Smooth muscle cell (in vitro differentiated cells): ENCODE measurements around the gene CRELD1. TPM values are rescaled to one million over a fixed set of nuclear protein-coding genes. Genes with fewer than 3 reads are reported as not detected.

Experiments used
- DNase-seq: peaks from one replicate; lab custom pipeline; 2025; ENCODE audit not compliant: unreplicated experiment; lab: John Stamatoyannopoulos, UW
- H2AFZ ChIP-seq: fragments of 200-600 bp; sonication (generic); 2 replicates; pipeline ENCODE4 v1.6.0; 2016; ENCODE audit warnings: antibody characterized with exemption, low read depth, mild to moderate bottlenecking
- H3F3A ChIP-seq: fragments of 200-600 bp; sonication (generic); 2 replicates; pipeline ENCODE4 v1.6.0; 2017; ENCODE audit warnings: antibody characterized with exemption, low read depth
- H3K27ac ChIP-seq: fragments of 200-600 bp; sonication (generic); 2 replicates; pipeline ENCODE4 v1.5.1; 2016; ENCODE audit warnings: low read depth, mild to moderate bottlenecking
- H3K27me3 ChIP-seq: fragments of 200-600 bp; sonication (generic); 2 replicates; pipeline ENCODE4 v1.6.1; 2016; ENCODE audit warnings: low read depth, mild to moderate bottlenecking
- H3K36me3 ChIP-seq: fragments of 200-600 bp; sonication (generic); 2 replicates; pipeline ENCODE4 v1.5.1; 2016; ENCODE audit warnings: low read depth
- H3K4me1 ChIP-seq: fragments of 200-600 bp; sonication (generic); 2 replicates; pipeline ENCODE4 v1.5.1; 2016; ENCODE audit warnings: low read depth
- H3K4me2 ChIP-seq: fragments of 200-600 bp; sonication (generic); 2 replicates; pipeline ENCODE4 v1.6.0; 2016; ENCODE audit warnings: mild to moderate bottlenecking
- H3K4me3 ChIP-seq: fragments of 200-600 bp; sonication (generic); 2 replicates; pipeline ENCODE4 v1.5.1; 2016; ENCODE audit warnings: mild to moderate bottlenecking
- H3K79me2 ChIP-seq: fragments of 200-600 bp; sonication (generic); 2 replicates; pipeline ENCODE4 v1.6.0; 2016; ENCODE audit warnings: low read depth, mild to moderate bottlenecking
- H3K9ac ChIP-seq: fragments of 200-600 bp; sonication (generic); 2 replicates; pipeline ENCODE4 v1.6.0; 2016; ENCODE audit warnings: low read depth
- H3K9me3 ChIP-seq: fragments of 200-600 bp; sonication (generic); replicated peaks from 2 replicates; pipeline ENCODE4 v1.5.1; 2016; ENCODE audit warnings: low read depth
- H4K20me1 ChIP-seq: fragments of 200-600 bp; sonication (generic); 2 replicates; pipeline ENCODE4 v1.6.0; 2016; ENCODE audit warnings: low read depth
- WGBS: methylation state at CpG from one replicate; pipeline ENCODE4 v1.1.7; 2016; ENCODE audit warnings: low lambda C conversion rate; 5-methylcytosine and 5-hydroxymethylcytosine counted together
- polyA plus RNA-seq: library from polyadenylated mRNA; unstranded; fragments of >200 nt; fragmentation: Nextera tagmentation; extraction: Ambion mirVana; gene quantifications from 2 replicates; pipeline ENCODE4 v1.2.1, GENCODE V29; 2016
- total RNA-seq: library from RNA; depleted of rRNA; stranded (reverse); fragments of >200 nt; gene quantifications from 2 replicates; pipeline ENCODE4 v1.2.3, GENCODE V29; 2014
- TF ChIP-seq, protein P1 (sequence below): fragments of 200-600 bp; sonication (generic); IDR thresholded peaks from 2 replicates; pipeline ENCODE4 v1.5.1; 2017; ENCODE audit warnings: borderline replicate concordance, mild to moderate bottlenecking, antibody characterized with exemption; ENCODE audit not compliant: insufficient read depth, poor library complexity, severe bottlenecking

The CRELD1 gene
- total and polyA plus RNA-seq, 2 experiments from 2014 or later: 25.8 to 68.6 TPM

DNA sequence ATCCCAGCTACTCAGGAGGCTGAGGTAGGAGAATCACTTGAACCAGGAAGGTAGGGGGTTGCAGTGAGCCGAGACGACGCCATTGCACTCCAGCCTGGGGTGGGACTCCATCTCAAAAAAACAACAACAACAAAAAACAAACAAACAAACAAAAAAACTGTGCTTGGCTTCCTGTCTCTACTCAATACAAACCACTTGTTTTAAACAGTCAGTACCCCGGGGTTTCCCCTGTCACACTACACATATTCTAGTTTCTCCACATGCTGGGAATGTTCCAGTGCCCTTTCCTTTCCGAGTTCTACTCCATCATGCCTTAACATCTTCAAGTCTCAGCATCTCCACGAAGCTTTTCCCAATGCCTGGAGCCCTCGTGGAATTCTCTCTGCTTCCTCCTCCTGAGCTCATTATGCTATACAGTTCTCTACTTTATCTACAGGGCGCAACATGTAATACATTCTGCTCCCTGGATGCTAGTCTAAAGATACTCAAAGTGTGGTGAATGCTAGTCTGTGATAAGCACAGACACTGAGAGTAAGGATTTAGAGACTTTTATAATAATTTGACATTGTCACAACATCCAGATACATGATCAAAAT is 45.2 kb downstream of the CRELD1 start:
- DNase-seq: no peak
- H3K27ac ChIP-seq: peak overlapping the region; percentile 3
- H3K4me2 ChIP-seq: no peak overlapping the region
- peaks cover 10% of the 10 kb centered on the region for H3K79me2 ChIP-seq
- peaks cover 35% of the 10 kb centered on the region for H4K20me1 ChIP-seq
- no peaks in the 10 kb centered on the region for H3K27me3 ChIP-seq
- H3K9ac ChIP-seq: no peak overlapping the region
- H2AFZ ChIP-seq: no peak overlapping the region
- no peak overlapping the region for H3K4me3 ChIP-seq
- H3K9me3 ChIP-seq: no peaks in the 10 kb centered on the region
- no peaks in the 10 kb centered on the region for H3K4me1 ChIP-seq
- peaks cover 14% of the 10 kb centered on the region for H3F3A ChIP-seq
- WGBS: 98% methylated on average over 8 of the region's 8 CpGs
- H3K36me3 ChIP-seq: peaks cover 1% of the 10 kb centered on the region
- TF ChIP-seq, protein P1, sequence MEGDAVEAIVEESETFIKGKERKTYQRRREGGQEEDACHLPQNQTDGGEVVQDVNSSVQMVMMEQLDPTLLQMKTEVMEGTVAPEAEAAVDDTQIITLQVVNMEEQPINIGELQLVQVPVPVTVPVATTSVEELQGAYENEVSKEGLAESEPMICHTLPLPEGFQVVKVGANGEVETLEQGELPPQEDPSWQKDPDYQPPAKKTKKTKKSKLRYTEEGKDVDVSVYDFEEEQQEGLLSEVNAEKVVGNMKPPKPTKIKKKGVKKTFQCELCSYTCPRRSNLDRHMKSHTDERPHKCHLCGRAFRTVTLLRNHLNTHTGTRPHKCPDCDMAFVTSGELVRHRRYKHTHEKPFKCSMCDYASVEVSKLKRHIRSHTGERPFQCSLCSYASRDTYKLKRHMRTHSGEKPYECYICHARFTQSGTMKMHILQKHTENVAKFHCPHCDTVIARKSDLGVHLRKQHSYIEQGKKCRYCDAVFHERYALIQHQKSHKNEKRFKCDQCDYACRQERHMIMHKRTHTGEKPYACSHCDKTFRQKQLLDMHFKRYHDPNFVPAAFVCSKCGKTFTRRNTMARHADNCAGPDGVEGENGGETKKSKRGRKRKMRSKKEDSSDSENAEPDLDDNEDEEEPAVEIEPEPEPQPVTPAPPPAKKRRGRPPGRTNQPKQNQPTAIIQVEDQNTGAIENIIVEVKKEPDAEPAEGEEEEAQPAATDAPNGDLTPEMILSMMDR: no peak

DNA sequence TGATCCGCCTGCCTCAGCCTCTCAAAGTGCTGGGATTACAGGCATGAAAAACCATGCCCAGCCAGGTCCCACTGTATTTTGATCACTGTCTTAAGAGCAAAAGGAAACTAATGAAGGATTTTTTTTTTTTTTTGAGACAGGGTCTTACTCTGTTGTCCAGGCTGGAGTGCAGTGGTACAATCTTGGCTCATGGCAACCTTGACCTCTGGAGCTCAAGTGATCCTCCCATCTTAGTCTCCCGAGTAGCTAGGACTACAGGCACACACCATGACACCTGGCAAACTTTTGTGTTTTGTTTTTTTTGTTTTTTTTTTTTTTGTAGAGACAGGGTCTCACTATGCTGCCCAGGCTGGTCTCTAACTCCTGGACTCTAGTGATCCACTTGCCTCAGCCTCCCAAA is 46.6 kb downstream of the CRELD1 start:
- Histone ChIP-seq H3K4me3 (no peak overlapping the region), H3K4me2 (no peak overlapping the region), H2AFZ (no peak overlapping the region), H4K20me1 (peaks cover 35% of the 10 kb centered on the region), H3K9ac (no peak overlapping the region), H3K36me3 (no peaks in the 10 kb centered on the region), H3K27me3 (no peaks in the 10 kb centered on the region), H3K79me2 (peaks cover 21% of the 10 kb centered on the region), H3K27ac (no peak overlapping the region), H3F3A (peaks cover 14% of the 10 kb centered on the region), H3K4me1 (peaks cover 1% of the 10 kb centered on the region), H3K9me3 (no peaks in the 10 kb centered on the region)
- 94% methylated on average over 2 of the region's 2 CpGs for WGBS
- DNase-seq: no peak
- TF ChIP-seq, protein P1: no peak

DNA sequence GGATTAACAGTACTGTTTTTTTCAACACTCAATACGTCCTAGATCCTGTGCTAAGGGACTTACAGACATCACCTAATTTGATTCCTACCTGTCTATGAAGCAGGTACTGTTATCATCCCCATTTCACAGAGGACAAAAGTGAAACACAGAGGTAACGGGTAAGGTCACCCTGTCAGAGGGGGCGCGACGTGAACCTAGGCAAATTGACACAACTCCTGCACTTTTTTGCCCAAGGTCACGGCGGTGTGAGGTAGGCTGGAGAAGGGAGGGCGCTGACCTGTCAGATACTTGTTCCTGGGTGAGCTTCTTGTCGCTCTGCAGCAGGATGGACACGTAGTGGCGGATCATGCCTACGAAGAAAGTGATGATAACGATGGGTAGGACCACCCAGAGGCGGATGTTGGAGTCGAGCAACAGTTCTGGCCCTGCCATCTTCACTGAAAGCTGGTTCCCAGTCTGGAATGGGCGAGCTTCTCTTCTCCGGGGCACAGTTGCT is 52.6 kb downstream of the CRELD1 start:
- H3F3A ChIP-seq: no peaks in the 10 kb centered on the region
- H3K4me1 ChIP-seq: peaks cover 18% of the 10 kb centered on the region
- H3K9me3 ChIP-seq: no peaks in the 10 kb centered on the region
- peaks cover 6% of the 10 kb centered on the region for H4K20me1 ChIP-seq
- H3K27ac ChIP-seq: peak overlapping the region; percentile 34
- peak overlapping the region; percentile 72 for H3K4me3 ChIP-seq
- 2% methylated on average over 17 of the region's 17 CpGs for WGBS
- no peak for DNase-seq
- H3K4me2 ChIP-seq: peak overlapping the region; percentile 94
- H2AFZ ChIP-seq: peak overlapping the region; percentile 50
- TF ChIP-seq, protein P1: no peak
- peaks cover 41% of the 10 kb centered on the region for H3K79me2 ChIP-seq
- H3K27me3 ChIP-seq: no peaks in the 10 kb centered on the region
- H3K9ac ChIP-seq: peak overlapping the region; percentile 67
- no peaks in the 10 kb centered on the region for H3K36me3 ChIP-seq
